ENCODE data around the gene CYBA. TPM values are rescaled to one million over a fixed set of nuclear protein-coding genes. Genes with fewer than 3 reads are reported as not detected.

The CYBA gene
- total RNA-seq (67.0 TPM), polyA plus RNA-seq (ENCODE audit: insufficient read depth in 1 of 8, insufficient read length in 8 of 8, low replicate concordance in 1 of 8) (10 to 100 TPM; 41.9 to 69.3 (median 49.0) TPM)
- long read RNA-seq, donor 1, transcript CYBA-201 (6 exons, 797 nt): major isoform, 23 of 24 reads
- long read RNA-seq, donor 1, partial matches to known transcripts: 0 of 24 reads
- long read RNA-seq, donor 1, other reads (novel, unspliced or antisense): 0 of 24 reads
- long read RNA-seq, donor 2, partial matches to known transcripts: 0 of 4 reads
- long read RNA-seq, donor 2, other reads (novel, unspliced or antisense): 0 of 4 reads
- long read RNA-seq, donor 3, transcript CYBA-201 (6 exons, 797 nt): major isoform, 45 of 48 reads
- long read RNA-seq, donor 3, partial matches to known transcripts: 0 of 48 reads
- long read RNA-seq, donor 3, other reads (novel, unspliced or antisense): 0 of 48 reads
- long read RNA-seq, donor 4, transcript CYBA-201 (6 exons, 797 nt): major isoform, 37 of 39 reads
- long read RNA-seq, donor 4, partial matches to known transcripts: 0 of 39 reads
- long read RNA-seq, donor 4, other reads (novel, unspliced or antisense): 0 of 39 reads
- long read RNA-seq, donor 5, transcript CYBA-201 (6 exons, 797 nt): major isoform, 85 of 119 reads
- long read RNA-seq, donor 5, partial matches to known transcripts: 28 of 119 reads
- long read RNA-seq, donor 5, other reads (novel, unspliced or antisense): 0 of 119 reads
- long read RNA-seq, donor 6, transcript CYBA-201 (6 exons, 797 nt): major isoform, 56 of 64 reads
- long read RNA-seq, donor 6, partial matches to known transcripts: 5 of 64 reads
- long read RNA-seq, donor 6, other reads (novel, unspliced or antisense): 0 of 64 reads
- long read RNA-seq, donor 7, transcript CYBA-201 (6 exons, 797 nt): major isoform, 51 of 61 reads
- long read RNA-seq, donor 7, partial matches to known transcripts: 8 of 61 reads
- long read RNA-seq, donor 7, other reads (novel, unspliced or antisense): 0 of 61 reads
- long read RNA-seq, donor 8, transcript CYBA-201 (6 exons, 797 nt): major isoform, 31 of 31 reads
- long read RNA-seq, donor 8, partial matches to known transcripts: 0 of 31 reads
- long read RNA-seq, donor 8, other reads (novel, unspliced or antisense): 0 of 31 reads
- long read RNA-seq, donor 9, transcript CYBA-201 (6 exons, 797 nt): major isoform, 28 of 31 reads
- long read RNA-seq, donor 9, partial matches to known transcripts: 0 of 31 reads
- long read RNA-seq, donor 9, other reads (novel, unspliced or antisense): 0 of 31 reads
- long read RNA-seq, donor 10, transcript CYBA-201 (6 exons, 797 nt): major isoform, 46 of 48 reads
- long read RNA-seq, donor 10, partial matches to known transcripts: 0 of 48 reads
- long read RNA-seq, donor 10, other reads (novel, unspliced or antisense): 0 of 48 reads
- long read RNA-seq, donor 11, transcript CYBA-201 (6 exons, 797 nt): major isoform, 42 of 49 reads
- long read RNA-seq, donor 11, partial matches to known transcripts: 5 of 49 reads
- long read RNA-seq, donor 11, other reads (novel, unspliced or antisense): 0 of 49 reads

DNA sequence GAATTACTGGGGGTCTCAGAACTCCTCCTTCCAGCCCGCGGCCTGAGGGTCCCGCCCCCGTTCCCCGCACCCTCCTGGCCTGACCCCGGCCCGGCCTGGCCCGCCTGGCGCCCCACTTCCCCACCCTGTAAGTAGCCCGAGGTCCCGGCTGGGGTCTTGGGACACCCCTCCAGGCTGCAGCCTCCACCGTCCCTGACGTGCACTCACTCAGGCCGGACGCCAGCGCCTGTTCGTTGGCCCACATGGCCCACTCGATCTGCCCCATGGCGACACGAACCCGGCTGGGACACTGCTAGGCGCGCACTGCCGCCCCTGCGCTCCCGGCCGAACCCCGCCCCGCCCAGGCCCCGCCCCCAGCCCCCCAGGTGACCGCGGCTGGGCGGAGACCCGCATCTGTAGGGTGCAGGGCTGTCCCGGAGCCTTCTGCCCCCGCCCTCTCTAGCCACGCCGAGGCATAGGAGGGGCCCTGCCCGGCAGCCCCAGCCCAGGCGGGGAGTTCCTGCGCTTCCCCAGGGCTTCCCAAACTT, at the start of gene CYBA:
CYBA (minus strand) TSS at position 305 of the 527 bp plus-strand sequence; CDS start at position 265, 40 bp downstream.
- Histone ChIP-seq H3K27ac (ENCODE audit: low read length) (peak within 1 kb of the TSS; percentile 66), H3K36me3 (ENCODE audit: control insufficient read depth, insufficient read depth, low read length) (peaks cover 42% of the 10 kb centered on the region), H3K4me1 (ENCODE audit: control insufficient read depth, insufficient read depth, low read length) (peaks cover 27% of the 10 kb centered on the region), H3K9me3 (replicated peaks; ENCODE audit: control insufficient read depth, low read depth, low read length) (no peaks in the 10 kb centered on the region), H3K4me3 (ENCODE audit: low read length) (peak within 1 kb of the TSS; percentile 65), H3K27me3 (ENCODE audit: control insufficient read depth, insufficient read depth, low read length) (no peaks in the 10 kb centered on the region)
- WGBS (ENCODE audit: insufficient coverage): 0% methylated on average over 40 of the region's 41 CpGs
- DNase-seq: peak; percentile 72

DNA sequence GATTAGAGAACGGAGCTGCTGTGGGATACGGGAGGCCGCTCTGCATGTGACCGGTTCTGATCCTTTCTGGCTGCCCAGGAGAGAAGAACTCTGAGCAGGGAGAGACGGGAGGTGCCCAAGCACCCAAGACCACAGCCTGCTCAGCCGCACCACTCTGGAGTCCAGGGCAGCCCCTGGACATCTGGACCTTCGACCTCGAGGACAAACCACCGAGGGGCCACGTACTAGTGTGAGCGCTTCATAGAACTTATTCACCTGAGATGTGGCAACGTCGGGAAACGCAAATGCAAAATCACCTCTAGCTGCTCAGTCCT, 49.4 kb upstream of the CYBA start:
- H3K36me3 ChIP-seq (ENCODE audit: control insufficient read depth, insufficient read depth, low read length): peaks cover 68% of the 10 kb centered on the region
- WGBS (ENCODE audit: insufficient coverage): 79% methylated on average over 14 of the region's 14 CpGs
- DNase-seq: no peak
- no peaks in the 10 kb centered on the region for H3K27me3 ChIP-seq (ENCODE audit: control insufficient read depth, insufficient read depth, low read length)
- H3K4me1 ChIP-seq (ENCODE audit: control insufficient read depth, insufficient read depth, low read length): peaks cover 41% of the 10 kb centered on the region
- no peak overlapping the region for H3K27ac ChIP-seq (ENCODE audit: low read length)
- H3K9me3 ChIP-seq (replicated peaks; ENCODE audit: control insufficient read depth, low read depth, low read length): no peaks in the 10 kb centered on the region
- no peak overlapping the region for H3K4me3 ChIP-seq (ENCODE audit: low read length)

DNA sequence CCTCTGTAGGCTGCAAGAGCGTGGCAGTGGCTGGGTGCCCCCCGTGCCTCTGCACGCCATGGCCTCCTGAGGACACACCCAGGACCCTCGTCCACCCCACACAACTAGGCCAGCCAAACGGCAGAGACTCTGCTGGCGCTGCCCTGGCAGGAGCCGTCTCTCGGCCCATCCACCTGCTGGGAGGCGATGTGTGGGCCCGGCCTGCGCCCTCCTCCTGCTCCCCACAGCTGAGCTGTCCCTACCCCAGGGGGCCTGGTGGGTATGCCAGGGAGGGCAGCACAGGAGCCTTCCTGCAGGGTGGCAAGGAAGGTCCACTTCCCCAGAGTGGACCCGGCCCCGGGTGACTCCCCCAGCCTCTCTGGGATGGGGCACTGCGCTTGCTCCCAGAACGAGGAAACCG, 48.3 kb upstream of the CYBA start:
- peaks cover 40% of the 10 kb centered on the region for H3K4me1 ChIP-seq (ENCODE audit: control insufficient read depth, insufficient read depth, low read length)
- H3K27ac ChIP-seq (ENCODE audit: low read length): no peak overlapping the region
- 92% methylated on average over 11 of the region's 16 CpGs for WGBS (ENCODE audit: insufficient coverage)
- DNase-seq: no peak
- H3K9me3 ChIP-seq (replicated peaks; ENCODE audit: control insufficient read depth, low read depth, low read length): no peaks in the 10 kb centered on the region
- H3K27me3 ChIP-seq (ENCODE audit: control insufficient read depth, insufficient read depth, low read length): no peaks in the 10 kb centered on the region
- H3K36me3 ChIP-seq (ENCODE audit: control insufficient read depth, insufficient read depth, low read length): peaks cover 70% of the 10 kb centered on the region
- H3K4me3 ChIP-seq (ENCODE audit: low read length): no peak overlapping the region

DNA sequence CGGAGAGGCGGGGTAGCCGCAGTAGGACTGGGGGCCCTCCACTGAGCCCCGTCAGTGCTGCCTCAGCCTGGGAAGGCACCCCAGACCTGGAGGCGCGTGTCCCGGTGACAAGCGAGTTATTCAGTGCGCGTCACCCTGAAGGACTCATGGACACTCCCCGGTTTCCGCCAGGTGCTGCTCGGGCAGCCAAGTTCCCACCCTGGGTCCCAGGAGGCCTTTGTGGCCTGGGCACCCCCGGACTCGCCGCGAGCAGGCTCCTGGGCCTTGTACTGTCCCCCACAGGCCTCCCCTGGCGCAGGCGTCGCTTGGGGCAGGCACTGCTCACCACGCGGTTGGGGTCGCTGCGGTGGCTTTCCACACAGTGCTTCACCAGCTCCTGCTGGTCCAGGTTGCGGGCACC, 47.8 kb upstream of the CYBA start:
- no peak overlapping the region for H3K27ac ChIP-seq (ENCODE audit: low read length)
- WGBS (ENCODE audit: insufficient coverage): 95% methylated on average over 25 of the region's 25 CpGs
- H3K4me1 ChIP-seq (ENCODE audit: control insufficient read depth, insufficient read depth, low read length): peaks cover 36% of the 10 kb centered on the region
- H3K9me3 ChIP-seq (replicated peaks; ENCODE audit: control insufficient read depth, low read depth, low read length): no peaks in the 10 kb centered on the region
- H3K27me3 ChIP-seq (ENCODE audit: control insufficient read depth, insufficient read depth, low read length): no peaks in the 10 kb centered on the region
- peaks cover 70% of the 10 kb centered on the region for H3K36me3 ChIP-seq (ENCODE audit: control insufficient read depth, insufficient read depth, low read length)
- no peak for DNase-seq
- no peak overlapping the region for H3K4me3 ChIP-seq (ENCODE audit: low read length)

DNA sequence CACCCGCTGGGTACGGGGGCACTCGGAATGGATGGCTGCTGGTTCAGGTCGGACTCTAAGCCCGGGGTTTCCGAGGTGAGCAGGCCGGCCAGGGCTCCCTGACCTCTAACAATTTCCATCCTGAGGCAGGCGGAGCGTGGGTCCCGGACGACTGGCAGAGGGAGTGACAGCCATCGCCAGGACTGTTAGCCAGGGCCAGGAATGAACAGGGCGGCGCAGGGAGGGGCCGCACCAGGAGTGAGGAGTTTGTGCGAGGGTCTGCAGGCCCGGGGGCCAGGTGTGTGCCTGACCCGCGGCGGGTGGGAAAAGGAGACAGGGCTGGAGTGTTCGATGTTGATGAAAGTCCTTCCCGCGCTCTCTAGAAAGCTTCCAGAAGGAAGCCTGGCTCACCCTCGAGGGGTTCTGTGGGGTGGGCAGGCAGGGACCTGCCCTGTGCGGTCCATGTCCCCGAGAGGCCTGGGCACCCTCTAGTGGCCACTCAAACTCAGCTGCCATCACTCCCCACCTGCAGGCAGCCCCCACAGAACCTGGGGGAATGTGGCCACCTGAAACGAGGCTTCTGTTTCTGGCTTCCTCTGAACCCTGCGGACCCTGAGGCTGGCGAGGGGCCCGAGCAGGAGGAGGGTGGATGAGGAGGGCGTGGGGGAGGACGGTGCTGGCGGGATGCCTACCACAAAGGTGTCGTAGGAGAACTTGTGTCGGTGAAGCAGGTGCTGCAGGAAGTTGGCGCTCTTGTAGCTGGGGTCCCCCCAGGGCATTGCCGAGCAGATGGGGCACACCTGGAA, 47.2 kb upstream of the CYBA start:
- H3K36me3 ChIP-seq (ENCODE audit: control insufficient read depth, insufficient read depth, low read length): peaks cover 70% of the 10 kb centered on the region
- H3K9me3 ChIP-seq (replicated peaks; ENCODE audit: control insufficient read depth, low read depth, low read length): no peaks in the 10 kb centered on the region
- H3K27ac ChIP-seq (ENCODE audit: low read length): no peak overlapping the region
- no peak overlapping the region for H3K4me3 ChIP-seq (ENCODE audit: low read length)
- H3K4me1 ChIP-seq (ENCODE audit: control insufficient read depth, insufficient read depth, low read length): peaks cover 33% of the 10 kb centered on the region
- no peaks in the 10 kb centered on the region for H3K27me3 ChIP-seq (ENCODE audit: control insufficient read depth, insufficient read depth, low read length)
- DNase-seq: no peak
- WGBS (ENCODE audit: insufficient coverage): 85% methylated on average over 28 of the region's 37 CpGs

DNA sequence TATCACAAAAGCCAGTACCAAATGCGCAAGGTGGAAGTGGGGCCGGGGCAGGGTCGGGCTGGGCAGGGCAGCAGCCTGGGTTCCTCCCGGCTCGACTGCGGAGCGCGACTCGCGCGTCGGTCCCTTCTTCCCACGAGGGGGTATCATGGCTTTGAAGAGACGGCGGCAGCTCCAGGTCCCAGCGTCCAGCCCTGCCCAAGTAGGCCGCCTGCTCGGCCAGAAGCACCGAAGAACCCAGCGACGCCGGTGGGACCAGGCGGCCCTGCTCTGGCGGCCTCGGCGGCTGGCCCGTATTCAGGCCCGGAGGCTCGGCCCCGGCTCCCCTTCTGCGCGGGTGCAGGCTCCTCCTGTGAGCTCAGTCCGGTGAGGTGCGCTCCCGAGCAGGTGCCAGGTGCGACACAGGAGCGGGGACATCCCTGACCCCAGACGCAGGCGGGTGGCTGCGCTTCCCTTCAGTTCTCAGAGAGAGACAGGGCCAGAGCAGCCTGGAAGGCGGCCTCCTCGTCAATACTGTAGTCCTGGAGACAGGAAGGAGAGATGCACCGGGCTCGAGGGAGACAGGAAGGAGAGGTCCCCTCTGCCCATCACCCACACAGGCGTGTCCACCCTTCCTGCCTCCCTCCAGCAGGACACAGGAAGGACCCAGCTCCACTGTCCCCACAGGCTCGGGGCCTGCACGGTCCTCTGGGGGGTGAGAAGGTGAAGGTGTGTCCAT, 46.4 kb upstream of the CYBA start:
- Histone ChIP-seq H3K27ac (ENCODE audit: low read length) (no peak overlapping the region), H3K4me3 (ENCODE audit: low read length) (no peak overlapping the region), H3K9me3 (replicated peaks; ENCODE audit: control insufficient read depth, low read depth, low read length) (no peaks in the 10 kb centered on the region), H3K36me3 (ENCODE audit: control insufficient read depth, insufficient read depth, low read length) (peaks cover 64% of the 10 kb centered on the region), H3K27me3 (ENCODE audit: control insufficient read depth, insufficient read depth, low read length) (no peaks in the 10 kb centered on the region), H3K4me1 (ENCODE audit: control insufficient read depth, insufficient read depth, low read length) (peaks cover 31% of the 10 kb centered on the region)
- WGBS (ENCODE audit: insufficient coverage): 92% methylated on average over 42 of the region's 47 CpGs
- no peak for DNase-seq

DNA sequence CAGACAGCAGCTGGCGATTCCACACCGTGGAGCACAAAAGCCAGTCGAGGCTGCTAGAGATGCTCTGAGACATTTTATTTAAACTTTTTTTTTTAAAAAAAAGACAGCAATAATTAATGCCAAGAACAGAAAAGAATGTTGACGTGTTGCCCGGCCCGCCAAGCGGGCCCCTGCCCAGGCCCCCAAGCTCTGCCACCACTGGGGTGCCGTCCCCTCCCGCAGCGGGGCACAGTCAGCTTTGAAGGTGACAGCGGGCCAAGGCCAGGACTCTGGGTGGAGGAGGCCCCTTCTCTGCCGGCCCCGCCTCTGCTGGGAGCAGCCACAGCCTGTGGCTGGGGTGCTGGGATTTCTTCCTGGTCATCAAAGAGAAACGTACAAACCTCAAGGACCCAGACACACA, 45.6 kb upstream of the CYBA start:
- Histone ChIP-seq H3K9me3 (replicated peaks; ENCODE audit: control insufficient read depth, low read depth, low read length) (no peaks in the 10 kb centered on the region), H3K27me3 (ENCODE audit: control insufficient read depth, insufficient read depth, low read length) (no peaks in the 10 kb centered on the region), H3K4me3 (ENCODE audit: low read length) (no peak overlapping the region), H3K4me1 (ENCODE audit: control insufficient read depth, insufficient read depth, low read length) (peaks cover 23% of the 10 kb centered on the region), H3K27ac (ENCODE audit: low read length) (peak overlapping the region; percentile 37), H3K36me3 (ENCODE audit: control insufficient read depth, insufficient read depth, low read length) (peaks cover 58% of the 10 kb centered on the region)
- WGBS (ENCODE audit: insufficient coverage): 86% methylated on average over 8 of the region's 14 CpGs
- no peak for DNase-seq

DNA sequence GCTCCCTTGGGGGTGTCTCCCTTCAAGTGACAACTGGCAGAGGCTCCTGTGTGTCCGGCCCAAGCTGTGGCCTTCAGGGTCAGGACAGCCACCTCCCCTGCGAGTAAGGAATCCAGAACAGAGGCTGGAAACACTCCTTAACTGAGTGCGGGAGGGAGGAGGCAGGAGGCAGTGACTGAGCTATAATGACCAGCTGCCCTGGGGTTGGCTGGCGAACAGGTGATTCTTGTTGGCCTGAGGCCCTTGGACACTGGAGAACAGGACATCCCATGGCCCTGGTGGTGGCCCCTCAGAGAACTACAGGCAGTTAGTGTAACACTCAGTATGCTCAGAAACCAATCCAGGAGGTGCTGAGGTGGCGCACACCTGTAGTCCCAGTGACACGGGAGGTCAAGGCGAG, 44.9 kb upstream of the CYBA start:
- peak; percentile 44 for DNase-seq
- no peaks in the 10 kb centered on the region for H3K9me3 ChIP-seq (replicated peaks; ENCODE audit: control insufficient read depth, low read depth, low read length)
- H3K4me3 ChIP-seq (ENCODE audit: low read length): no peak overlapping the region
- H3K4me1 ChIP-seq (ENCODE audit: control insufficient read depth, insufficient read depth, low read length): peaks cover 19% of the 10 kb centered on the region
- no peaks in the 10 kb centered on the region for H3K27me3 ChIP-seq (ENCODE audit: control insufficient read depth, insufficient read depth, low read length)
- H3K36me3 ChIP-seq (ENCODE audit: control insufficient read depth, insufficient read depth, low read length): peaks cover 52% of the 10 kb centered on the region
- peak overlapping the region; percentile 77 for H3K27ac ChIP-seq (ENCODE audit: low read length)
- WGBS (ENCODE audit: insufficient coverage): 88% methylated on average over 6 of the region's 7 CpGs
